GM10266 (cell line): ENCODE data around the gene NHLRC4.

ENCODE experiments used
- DNase-seq: peaks from one replicate; pipeline ENCODE4 v3.0.0; 2012; ENCODE audit errors: extremely low spot score
- CTCF ChIP-seq: IDR thresholded peaks from 2 replicates; pipeline ENCODE4 v1.5.1; 2012; ENCODE audit warnings: mild to moderate bottlenecking, low read depth; ENCODE audit not compliant: control insufficient read depth, insufficient read depth; ENCODE audit errors: missing control alignments

The NHLRC4 gene

DNA sequence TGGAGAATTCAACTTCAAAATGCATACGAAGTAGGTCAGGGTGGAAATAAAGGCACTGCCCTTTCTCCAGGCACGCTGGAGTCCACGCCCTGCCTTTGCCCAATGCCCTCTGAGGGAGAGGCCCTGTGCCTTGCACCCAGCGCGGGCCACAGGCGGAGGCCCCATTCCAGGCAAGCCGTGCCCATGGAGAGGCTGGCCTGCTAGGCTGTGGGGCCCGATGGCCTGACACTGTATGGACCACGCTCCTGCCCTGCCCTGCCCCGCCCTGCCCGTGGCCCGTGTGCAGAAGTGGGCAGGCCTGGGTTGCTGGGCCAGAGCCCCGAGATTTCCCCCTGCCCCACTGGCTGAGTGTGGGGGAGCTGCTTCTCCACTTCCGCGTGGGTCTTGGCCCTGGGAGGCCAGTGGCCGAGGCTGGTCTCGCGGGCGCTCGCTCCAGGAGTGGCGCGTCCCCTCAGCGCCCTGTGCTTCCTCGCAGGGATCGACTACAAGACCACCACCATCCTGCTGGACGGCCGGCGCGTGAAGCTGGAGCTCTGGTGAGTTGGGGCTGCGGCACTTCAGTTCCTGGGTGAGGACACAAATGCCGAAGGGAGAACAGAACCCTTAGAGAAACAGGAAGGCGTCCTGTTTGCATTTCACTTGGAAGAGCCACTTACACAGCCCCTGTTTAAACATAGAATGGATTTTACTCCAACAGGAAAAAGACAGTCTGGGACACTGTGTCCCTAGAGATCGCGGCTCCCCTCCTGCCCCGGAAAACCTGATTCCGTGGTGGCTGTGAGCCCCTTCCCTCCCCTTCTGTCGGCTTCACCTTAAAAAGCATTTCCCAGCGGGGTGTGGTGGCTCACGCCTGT, 50.2 kb downstream of the NHLRC4 start:
- TF ChIP-seq CTCF: no peak

DNA sequence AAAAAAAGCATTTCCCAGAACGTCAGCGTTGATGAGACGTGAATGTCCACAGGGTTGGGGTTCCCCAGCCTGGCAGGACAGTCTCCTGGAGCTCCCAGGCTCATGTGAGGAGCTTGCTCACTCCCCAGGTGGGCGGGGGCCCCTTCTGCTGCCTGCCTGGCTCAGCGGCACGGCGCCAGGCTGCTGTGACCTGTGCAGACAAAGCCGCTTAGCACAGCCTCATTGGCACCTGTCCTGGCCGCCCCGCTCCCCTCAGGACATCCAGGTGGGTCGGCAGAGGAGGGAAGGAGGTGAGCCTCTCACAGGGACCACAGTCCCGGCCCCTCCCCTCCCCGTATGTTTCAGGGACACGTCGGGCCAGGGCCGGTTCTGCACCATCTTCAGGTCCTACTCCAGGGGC, 51.0 kb downstream of the NHLRC4 start:
- TF ChIP-seq CTCF: no peak
- DNase-seq: no peak

More for the DNA sequence above, 50.2 kb downstream of the NHLRC4 start:
- no peak for DNase-seq
